Stomach (tissue), 4 donors: ENCODE data around the gene BANF2.

Experiments
- EP300 ChIP-seq: sonication (generic); formaldehyde crosslinking; IDR thresholded peaks from one replicate; pipeline ENCODE4 v1.6.1; 2017; ENCODE audit warnings: antibody characterized with exemption
- POLR2A ChIP-seq, 4 donors: fragments of 450-650 bp; IDR thresholded peaks; one replicate each; pipeline ENCODE4 v1.6.1; 2016; ENCODE audit warnings: antibody characterized with exemption in 4 of 4, control low read depth in 2 of 4, mild to moderate bottlenecking in 1 of 4, moderate library complexity in 1 of 4
- TF ChIP-seq, protein P1 (sequence below), 7 experiments: fragments of 450-650 bp in 4 of 7; fragments of 200-600 bp in 3 of 7; sonication (generic) in 3 of 7; IDR thresholded peaks; one replicate each; pipeline ENCODE4 v1.5.1; 2016 to 2019; ENCODE audit warnings: antibody characterized with exemption in 7 of 7, control low read depth in 2 of 7, mild to moderate bottlenecking in 1 of 7

DNA sequence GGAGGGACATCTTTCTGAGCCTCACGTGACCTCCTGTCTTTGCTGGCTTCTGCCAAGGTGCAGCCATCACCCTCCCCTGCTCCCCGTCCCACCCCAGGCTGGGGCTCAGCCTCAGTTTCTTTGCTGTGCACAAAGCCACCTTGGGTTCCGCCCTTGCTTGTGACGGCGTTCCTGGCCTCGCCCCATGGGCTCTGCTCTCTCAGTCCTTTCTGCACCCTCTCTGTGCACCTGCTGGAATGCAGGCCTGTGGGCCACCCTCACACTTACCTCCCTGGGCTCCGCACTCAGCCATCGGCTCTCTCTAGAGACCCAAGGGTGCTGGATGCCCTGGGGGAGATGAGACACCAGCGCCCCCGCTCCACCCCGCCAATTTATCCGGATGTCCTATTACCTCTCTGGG lies 28.3 kb downstream of the BANF2 start:
- TF ChIP-seq, protein P1, sequence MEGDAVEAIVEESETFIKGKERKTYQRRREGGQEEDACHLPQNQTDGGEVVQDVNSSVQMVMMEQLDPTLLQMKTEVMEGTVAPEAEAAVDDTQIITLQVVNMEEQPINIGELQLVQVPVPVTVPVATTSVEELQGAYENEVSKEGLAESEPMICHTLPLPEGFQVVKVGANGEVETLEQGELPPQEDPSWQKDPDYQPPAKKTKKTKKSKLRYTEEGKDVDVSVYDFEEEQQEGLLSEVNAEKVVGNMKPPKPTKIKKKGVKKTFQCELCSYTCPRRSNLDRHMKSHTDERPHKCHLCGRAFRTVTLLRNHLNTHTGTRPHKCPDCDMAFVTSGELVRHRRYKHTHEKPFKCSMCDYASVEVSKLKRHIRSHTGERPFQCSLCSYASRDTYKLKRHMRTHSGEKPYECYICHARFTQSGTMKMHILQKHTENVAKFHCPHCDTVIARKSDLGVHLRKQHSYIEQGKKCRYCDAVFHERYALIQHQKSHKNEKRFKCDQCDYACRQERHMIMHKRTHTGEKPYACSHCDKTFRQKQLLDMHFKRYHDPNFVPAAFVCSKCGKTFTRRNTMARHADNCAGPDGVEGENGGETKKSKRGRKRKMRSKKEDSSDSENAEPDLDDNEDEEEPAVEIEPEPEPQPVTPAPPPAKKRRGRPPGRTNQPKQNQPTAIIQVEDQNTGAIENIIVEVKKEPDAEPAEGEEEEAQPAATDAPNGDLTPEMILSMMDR (IDR thresholded peaks at IDR 0.05) = no peak
- TF ChIP-seq EP300 (no peak), POLR2A (IDR thresholded peaks at IDR 0.05) (no peak)
